CD14-positive monocyte (primary cell): ENCODE results near the gene ADK. TPM values are rescaled to one million over a fixed set of nuclear protein-coding genes. Genes with fewer than 3 reads are reported as not detected.

Experiments
- DNase-seq, 3 donors: peaks; one replicate each; pipeline ENCODE4 v3.0.0-alpha.2; 2011 to 2022
- H2AFZ ChIP-seq: 2 replicates; pipeline ENCODE4 v1.6.0; 2012; ENCODE audit warnings: mild to moderate bottlenecking, low read depth, low read length, inconsistent platforms; ENCODE audit not compliant: insufficient read depth, poor library complexity, severe bottlenecking
- H3K27ac ChIP-seq, 2 donors: 1 replicate in 1 of 2; 2 replicates in 1 of 2; pipeline ENCODE4 v1.5.1; 2012 to 2013; ENCODE audit warnings: low read length in 2 of 2, control low read depth in 1 of 2, inconsistent platforms in 1 of 2, low read depth in 1 of 2, mild to moderate bottlenecking in 1 of 2
- H3K27me3 ChIP-seq, 2 donors: one replicate each; pipeline versions ENCODE4 v1.6.0 to v1.6.1; 2011 to 2013; ENCODE audit warnings: low read length in 2 of 2; ENCODE audit not compliant: control insufficient read depth in 2 of 2, insufficient read depth in 2 of 2
- H3K36me3 ChIP-seq, 2 donors: replicated peaks in 1 of 2; 1 replicate in 1 of 2; 2 replicates in 1 of 2; pipeline versions ENCODE4 v1.5.1 to v1.6.1; 2012 to 2013; ENCODE audit warnings: low read length in 2 of 2, control low read depth in 1 of 2, inconsistent platforms in 1 of 2, mild to moderate bottlenecking in 1 of 2; ENCODE audit not compliant: insufficient read depth in 2 of 2, control insufficient read depth in 1 of 2
- H3K4me1 ChIP-seq, 2 donors: 1 replicate in 1 of 2; 2 replicates in 1 of 2; pipeline versions ENCODE4 v1.5.1 to v1.6.1; 2012 to 2013; ENCODE audit warnings: low read length in 2 of 2, control low read depth in 1 of 2, inconsistent platforms in 1 of 2, mild to moderate bottlenecking in 1 of 2, moderate library complexity in 1 of 2; ENCODE audit not compliant: insufficient read depth in 2 of 2, control insufficient read depth in 1 of 2
- H3K4me2 ChIP-seq: replicated peaks from 2 replicates; pipeline ENCODE3; 2012; ENCODE audit warnings: low read length, moderate library complexity, mild to moderate bottlenecking; ENCODE audit not compliant: poor library complexity, severe bottlenecking; ENCODE audit errors: extremely low read depth
- H3K4me3 ChIP-seq, 3 experiments: fragments of 200-600 bp in 1 of 3; sonication (generic) in 1 of 3; replicated peaks in 1 of 3; 1 replicate in 2 of 3; 2 replicates in 1 of 3; pipeline ENCODE4 v1.5.1; 2011 to 2013; ENCODE audit warnings: low read length in 3 of 3, mild to moderate bottlenecking in 3 of 3, control low read depth in 2 of 3, low read depth in 2 of 3, inconsistent platforms in 1 of 3, moderate library complexity in 1 of 3
- H3K79me2 ChIP-seq: 2 replicates; pipeline ENCODE4 v1.6.0; 2012; ENCODE audit warnings: mild to moderate bottlenecking, control low read depth, inconsistent platforms, low read length, moderate library complexity; ENCODE audit not compliant: insufficient read depth
- H3K9ac ChIP-seq: 2 replicates; pipeline ENCODE4 v1.6.0; 2017; ENCODE audit warnings: low read length, mild to moderate bottlenecking; ENCODE audit not compliant: insufficient read depth, poor library complexity, severe bottlenecking
- H3K9me3 ChIP-seq, 2 donors: replicated peaks in 1 of 2; 1 replicate in 1 of 2; 2 replicates in 1 of 2; pipeline versions ENCODE4 v1.5.1 to v1.6.1; 2012 to 2013; ENCODE audit warnings: low read length in 2 of 2, control low read depth in 1 of 2; ENCODE audit not compliant: control insufficient read depth in 1 of 2, insufficient read depth in 1 of 2
- H4K20me1 ChIP-seq: 2 replicates; pipeline ENCODE4 v1.6.0; 2012; ENCODE audit warnings: mild to moderate bottlenecking, low read length, control low read depth, moderate library complexity; ENCODE audit not compliant: insufficient read depth
- H3K27ac Mint-ChIP-seq, 7 donors: one replicate each; pipeline ENCODE4 v1.8.0; 2020; ENCODE audit warnings: mild to moderate bottlenecking in 7 of 7, mixed read lengths in 7 of 7, moderate library complexity in 6 of 7, inconsistent platforms in 2 of 7
- H3K27me3 Mint-ChIP-seq, 3 donors: one replicate each; pipeline ENCODE4 v1.8.0; 2021 to 2022; ENCODE audit warnings: low read depth in 3 of 3, mild to moderate bottlenecking in 3 of 3, mixed read lengths in 3 of 3, moderate library complexity in 3 of 3, inconsistent platforms in 1 of 3
- H3K36me3 Mint-ChIP-seq, 2 donors: one replicate each; pipeline ENCODE4 v1.8.0; 2020; ENCODE audit warnings: mixed read lengths in 2 of 2, inconsistent platforms in 1 of 2, mild to moderate bottlenecking in 1 of 2
- H3K4me1 Mint-ChIP-seq: one replicate; pipeline ENCODE4 v1.8.0; 2020; ENCODE audit warnings: mild to moderate bottlenecking, mixed read lengths
- H3K4me3 Mint-ChIP-seq, 2 donors: one replicate each; pipeline ENCODE4 v1.8.0; 2020; ENCODE audit warnings: mild to moderate bottlenecking in 2 of 2, mixed read lengths in 2 of 2, moderate library complexity in 1 of 2
- H3K9me3 Mint-ChIP-seq, 7 donors: one replicate each; pipeline ENCODE4 v1.8.0; 2020 to 2022; ENCODE audit warnings: mixed read lengths in 7 of 7, mild to moderate bottlenecking in 6 of 7, moderate library complexity in 6 of 7, inconsistent platforms in 2 of 7
- WGBS: methylation state at CpG from one replicate; pipeline ENCODE4 v1.1.5; 2013; ENCODE audit warnings: missing lambda C conversion rate; ENCODE audit not compliant: insufficient coverage; 5-methylcytosine and 5-hydroxymethylcytosine counted together
- intact Hi-C, 2 donors: fragments of 100-400 bp; cut with micrococcal nuclease; formaldehyde crosslinking; loops; one replicate each; pipeline versions ENCODE4 v1.15.0 to v1.15.1; 2023
- polyA plus RNA-seq, 3 donors: library from polyadenylated mRNA; depleted of rRNA in 1 of 3; unstranded in 2 of 3; stranded (reverse) in 1 of 3; fragments of 300-500 nt in 2 of 3; fragments of >200 nt in 1 of 3; fragmentation: Illumina TruSeq in 2 of 3; gene quantifications; 1 replicate in 2 of 3; 2 replicates in 1 of 3; pipeline ENCODE4 v1.2.3, GENCODE V29; 2012 to 2021
- TF ChIP-seq, protein P1 (sequence below): fragments of 200-600 bp; IDR thresholded peaks from one replicate; pipeline ENCODE4 v1.8.0; 2022; ENCODE audit warnings: antibody characterized with exemption, mild to moderate bottlenecking

The ADK gene
- polyA plus RNA-seq, 3 donors = 6.4 to 38.2 (median 35.7) TPM

GRCh38 chr10:74381291-74381853, 230.4 kb downstream of the ADK start:
- H3K9ac ChIP-seq = no peak overlapping the region
- H3K27ac ChIP-seq = no peak overlapping the region
- H3K4me3 ChIP-seq = no peak overlapping the region
- H3K4me3 Mint-ChIP-seq = no peak overlapping the region
- no peaks in the 10 kb centered on the region for H3K4me1 ChIP-seq
- no CpG with 5 or more reads among the region's 2 CpGs for WGBS
- H3K27me3 Mint-ChIP-seq = no peaks in the 10 kb centered on the region
- no peaks in the 10 kb centered on the region for H3K79me2 ChIP-seq
- intact Hi-C loops = no loop called here
- TF ChIP-seq, protein P1, sequence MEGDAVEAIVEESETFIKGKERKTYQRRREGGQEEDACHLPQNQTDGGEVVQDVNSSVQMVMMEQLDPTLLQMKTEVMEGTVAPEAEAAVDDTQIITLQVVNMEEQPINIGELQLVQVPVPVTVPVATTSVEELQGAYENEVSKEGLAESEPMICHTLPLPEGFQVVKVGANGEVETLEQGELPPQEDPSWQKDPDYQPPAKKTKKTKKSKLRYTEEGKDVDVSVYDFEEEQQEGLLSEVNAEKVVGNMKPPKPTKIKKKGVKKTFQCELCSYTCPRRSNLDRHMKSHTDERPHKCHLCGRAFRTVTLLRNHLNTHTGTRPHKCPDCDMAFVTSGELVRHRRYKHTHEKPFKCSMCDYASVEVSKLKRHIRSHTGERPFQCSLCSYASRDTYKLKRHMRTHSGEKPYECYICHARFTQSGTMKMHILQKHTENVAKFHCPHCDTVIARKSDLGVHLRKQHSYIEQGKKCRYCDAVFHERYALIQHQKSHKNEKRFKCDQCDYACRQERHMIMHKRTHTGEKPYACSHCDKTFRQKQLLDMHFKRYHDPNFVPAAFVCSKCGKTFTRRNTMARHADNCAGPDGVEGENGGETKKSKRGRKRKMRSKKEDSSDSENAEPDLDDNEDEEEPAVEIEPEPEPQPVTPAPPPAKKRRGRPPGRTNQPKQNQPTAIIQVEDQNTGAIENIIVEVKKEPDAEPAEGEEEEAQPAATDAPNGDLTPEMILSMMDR = no peak
- H2AFZ ChIP-seq = no peak overlapping the region
- peaks cover 8% of the 10 kb centered on the region for H3K4me1 Mint-ChIP-seq
- H4K20me1 ChIP-seq = no peaks in the 10 kb centered on the region
- no peaks in the 10 kb centered on the region for H3K9me3 ChIP-seq
- no peaks in the 10 kb centered on the region for H3K27me3 ChIP-seq
- no peaks in the 10 kb centered on the region for H3K36me3 ChIP-seq
- DNase-seq = no peak
- H3K36me3 Mint-ChIP-seq = no peaks in the 10 kb centered on the region
- H3K4me2 ChIP-seq = no peak overlapping the region
- peaks cover 0 to 3% (median 0%) of the 10 kb centered on the region in 7 donors for H3K9me3 Mint-ChIP-seq
- H3K27ac Mint-ChIP-seq = no peak overlapping the region

GRCh38 chr10:74382663-74383062, 231.6 kb downstream of the ADK start:
- Mint-ChIP-seq H3K36me3 (peaks cover 2 to 4% of the 10 kb centered on the region in 2 donors), H3K9me3 (peaks cover 0 to 3% (median 0%) of the 10 kb centered on the region in 7 donors), H3K27me3 (no peaks in the 10 kb centered on the region), H3K27ac (no peak overlapping the region), H3K4me1 (peaks cover 8% of the 10 kb centered on the region), H3K4me3 (no peak overlapping the region)
- Histone ChIP-seq H3K79me2 (no peaks in the 10 kb centered on the region), H3K9ac (no peak overlapping the region), H2AFZ (no peak overlapping the region), H3K27me3 (no peaks in the 10 kb centered on the region), H3K9me3 (no peaks in the 10 kb centered on the region), H3K4me2 (no peak overlapping the region), H3K27ac (no peak overlapping the region), H4K20me1 (no peaks in the 10 kb centered on the region), H3K4me3 (no peak overlapping the region), H3K4me1 (no peaks in the 10 kb centered on the region), H3K36me3 (no peaks in the 10 kb centered on the region)
- intact Hi-C loops = no loop called here
- WGBS = 82% methylated on average over 1 of the region's 1 CpG
- no peak for DNase-seq
- TF ChIP-seq, protein P1 = no peak
